ENCODE measurements around the gene CRISPLD2.

Gene CRISPLD2

DNA sequence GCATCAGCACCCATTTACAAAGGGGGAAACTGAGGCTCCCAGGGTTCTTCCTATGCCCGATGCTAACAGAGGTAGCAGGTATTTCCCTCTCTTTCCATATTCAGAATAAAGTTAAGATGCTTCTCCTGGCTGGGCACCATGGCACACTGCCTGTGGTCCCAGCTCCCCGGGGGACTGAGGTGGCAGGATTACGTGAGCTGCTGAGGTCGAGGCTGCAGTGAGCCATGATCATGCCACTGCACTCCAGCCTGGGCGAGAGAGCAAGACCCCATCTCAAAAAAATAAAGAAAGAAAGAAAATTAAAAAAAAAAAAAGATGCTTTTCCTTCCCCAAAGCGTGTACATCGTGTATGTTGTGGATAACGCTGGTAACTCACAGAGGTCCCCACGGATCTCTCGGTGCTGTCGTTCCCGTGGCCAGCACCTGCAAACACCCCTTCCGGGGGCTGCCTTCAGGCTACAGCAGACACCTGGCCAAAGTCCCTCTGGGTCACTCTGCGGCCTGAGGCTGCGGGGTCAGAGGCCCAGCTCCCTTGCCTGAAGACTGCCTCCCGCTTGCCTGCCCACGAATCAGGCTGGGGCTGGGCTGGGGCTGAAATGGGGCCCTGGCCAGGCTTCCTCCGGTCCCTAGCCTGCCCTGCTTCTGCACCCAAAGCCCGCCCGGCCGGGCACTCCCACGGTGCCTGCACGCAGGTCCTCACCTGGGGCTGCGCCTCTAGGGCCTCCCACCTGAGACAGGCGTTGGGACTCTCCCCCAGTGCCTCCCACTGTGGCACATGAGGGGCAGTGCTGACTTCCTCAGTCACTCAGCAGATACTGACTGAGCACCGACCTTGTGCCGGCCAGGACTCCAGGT is 128.4 kb downstream of the CRISPLD2 start:
- Histone ChIP-seq H3K4me3 (ENCODE audit: low read length) (no peak overlapping the region), H3K36me3 (ENCODE audit: control insufficient read depth, low read depth, low read length) (no peaks in the 10 kb centered on the region), H3K27me3 (ENCODE audit: control insufficient read depth, insufficient read depth, low read length) (no peaks in the 10 kb centered on the region), H3K9ac (ENCODE audit: low read length) (no peak overlapping the region), H3K27ac (ENCODE audit: low read length) (no peak overlapping the region), H3K9me3 (ENCODE audit: control insufficient read depth, low read depth, low read length) (no peaks in the 10 kb centered on the region), H3K4me1 (ENCODE audit: control insufficient read depth, low read depth, low read length) (no peaks in the 10 kb centered on the region)

DNA sequence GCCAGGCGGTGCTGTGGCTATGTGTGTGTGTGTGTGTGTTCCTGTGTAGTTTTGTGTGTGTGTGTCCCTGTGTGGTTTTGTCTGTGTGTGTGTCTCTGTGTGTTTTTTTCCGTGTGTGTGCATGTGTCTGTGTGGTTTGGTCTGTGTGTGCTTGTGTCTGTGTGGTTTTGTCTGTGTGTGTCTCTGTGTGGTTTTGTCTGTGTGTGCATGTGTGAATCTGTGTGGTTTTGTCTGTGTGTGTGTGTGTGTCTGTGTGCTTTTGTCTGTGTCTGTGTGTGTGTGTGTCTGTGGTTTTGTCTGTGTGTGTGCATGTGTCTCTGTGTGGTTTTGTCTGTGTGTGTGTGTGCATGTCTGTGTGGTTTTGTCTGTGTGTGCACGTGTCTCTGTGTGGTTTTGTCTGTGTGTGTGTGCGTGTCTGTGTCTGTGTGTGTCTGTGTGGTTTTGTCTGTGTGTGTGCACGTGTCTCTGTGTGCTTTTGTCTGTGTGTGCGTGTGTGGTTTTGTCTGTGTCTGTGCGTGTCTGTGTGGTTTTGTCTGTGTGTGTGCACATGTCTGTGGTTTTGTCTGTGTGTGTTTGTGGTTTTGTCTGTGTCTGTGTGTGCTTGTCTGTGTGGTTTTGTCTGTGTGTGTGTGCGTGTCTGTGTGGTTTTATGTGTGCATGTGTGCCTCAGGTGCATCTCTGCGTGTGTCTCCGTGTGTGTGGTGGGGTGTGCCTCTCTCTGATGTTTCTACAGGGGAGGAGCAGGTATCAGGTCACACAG is 129.2 kb downstream of the CRISPLD2 start:
- Histone ChIP-seq H3K9me3 (ENCODE audit: control insufficient read depth, low read depth, low read length) (no peaks in the 10 kb centered on the region), H3K4me3 (ENCODE audit: low read length) (no peak overlapping the region), H3K9ac (ENCODE audit: low read length) (no peak overlapping the region), H3K4me1 (ENCODE audit: control insufficient read depth, low read depth, low read length) (no peaks in the 10 kb centered on the region), H3K27me3 (ENCODE audit: control insufficient read depth, insufficient read depth, low read length) (no peaks in the 10 kb centered on the region), H3K36me3 (ENCODE audit: control insufficient read depth, low read depth, low read length) (no peaks in the 10 kb centered on the region), H3K27ac (ENCODE audit: low read length) (no peak overlapping the region)

DNA sequence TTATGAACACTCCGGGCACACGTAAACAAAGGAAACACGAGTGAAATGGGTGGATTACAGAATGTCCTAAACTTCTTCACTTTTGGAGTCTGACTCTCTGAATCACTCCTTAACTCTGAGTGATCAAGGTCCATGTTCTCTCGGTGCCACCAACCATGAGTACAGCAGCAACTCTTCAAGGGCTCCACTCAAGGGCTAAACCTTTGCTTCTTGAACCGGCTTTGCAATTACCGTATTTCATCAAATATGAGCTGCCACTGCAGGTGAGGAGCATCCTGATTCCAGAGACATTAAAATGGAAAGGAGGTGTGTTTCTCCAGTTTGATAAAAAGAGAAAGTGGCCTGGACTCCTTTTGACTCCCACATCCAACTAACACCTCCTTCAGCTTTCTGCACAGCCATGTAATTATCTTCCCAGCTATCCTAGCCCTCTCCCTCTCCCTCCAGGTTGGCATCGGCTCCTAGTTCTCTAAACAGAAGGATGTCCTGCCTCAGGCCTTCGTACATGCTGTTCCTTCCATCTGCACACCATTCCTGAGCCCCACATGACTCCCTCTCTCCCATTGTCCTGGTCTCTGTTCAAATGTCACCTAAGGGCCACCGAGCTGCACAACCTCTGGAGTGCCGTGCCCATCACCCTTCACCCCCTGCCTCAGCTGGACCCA is 130.1 kb downstream of the CRISPLD2 start:
- Histone ChIP-seq H3K36me3 (ENCODE audit: control insufficient read depth, low read depth, low read length) (no peaks in the 10 kb centered on the region), H3K9me3 (ENCODE audit: control insufficient read depth, low read depth, low read length) (no peaks in the 10 kb centered on the region), H3K4me3 (ENCODE audit: low read length) (no peak overlapping the region), H3K27ac (ENCODE audit: low read length) (no peak overlapping the region), H3K4me1 (ENCODE audit: control insufficient read depth, low read depth, low read length) (no peaks in the 10 kb centered on the region), H3K9ac (ENCODE audit: low read length) (no peak overlapping the region), H3K27me3 (ENCODE audit: control insufficient read depth, insufficient read depth, low read length) (no peaks in the 10 kb centered on the region)

DNA sequence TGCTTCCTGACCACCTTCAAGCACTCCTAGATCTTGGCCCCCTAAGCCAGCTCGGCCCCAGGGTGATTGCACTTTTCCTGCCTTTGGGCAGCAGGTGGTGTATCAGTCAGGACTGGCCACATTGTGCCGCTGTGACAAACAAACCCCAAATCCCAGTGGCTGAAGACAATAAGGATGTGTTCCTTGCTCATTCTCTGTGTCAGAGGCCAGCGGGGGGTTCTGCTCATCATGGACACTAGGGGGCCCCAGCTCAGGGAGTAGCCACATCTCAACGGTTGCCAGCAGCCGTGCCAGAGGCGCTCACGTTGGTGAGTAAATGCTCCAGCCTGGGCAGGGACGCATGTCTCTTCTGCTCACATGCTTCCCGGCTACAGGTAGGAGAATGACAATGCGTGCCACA is 131.1 kb downstream of the CRISPLD2 start:
- no peaks in the 10 kb centered on the region for H3K4me1 ChIP-seq (ENCODE audit: control insufficient read depth, low read depth, low read length)
- no peaks in the 10 kb centered on the region for H3K9me3 ChIP-seq (ENCODE audit: control insufficient read depth, low read depth, low read length)
- no peaks in the 10 kb centered on the region for H3K36me3 ChIP-seq (ENCODE audit: control insufficient read depth, low read depth, low read length)
- H3K4me3 ChIP-seq (ENCODE audit: low read length): no peak overlapping the region
- no peak overlapping the region for H3K27ac ChIP-seq (ENCODE audit: low read length)
- no peak overlapping the region for H3K9ac ChIP-seq (ENCODE audit: low read length)
- H3K27me3 ChIP-seq (ENCODE audit: control insufficient read depth, insufficient read depth, low read length): no peaks in the 10 kb centered on the region

DNA sequence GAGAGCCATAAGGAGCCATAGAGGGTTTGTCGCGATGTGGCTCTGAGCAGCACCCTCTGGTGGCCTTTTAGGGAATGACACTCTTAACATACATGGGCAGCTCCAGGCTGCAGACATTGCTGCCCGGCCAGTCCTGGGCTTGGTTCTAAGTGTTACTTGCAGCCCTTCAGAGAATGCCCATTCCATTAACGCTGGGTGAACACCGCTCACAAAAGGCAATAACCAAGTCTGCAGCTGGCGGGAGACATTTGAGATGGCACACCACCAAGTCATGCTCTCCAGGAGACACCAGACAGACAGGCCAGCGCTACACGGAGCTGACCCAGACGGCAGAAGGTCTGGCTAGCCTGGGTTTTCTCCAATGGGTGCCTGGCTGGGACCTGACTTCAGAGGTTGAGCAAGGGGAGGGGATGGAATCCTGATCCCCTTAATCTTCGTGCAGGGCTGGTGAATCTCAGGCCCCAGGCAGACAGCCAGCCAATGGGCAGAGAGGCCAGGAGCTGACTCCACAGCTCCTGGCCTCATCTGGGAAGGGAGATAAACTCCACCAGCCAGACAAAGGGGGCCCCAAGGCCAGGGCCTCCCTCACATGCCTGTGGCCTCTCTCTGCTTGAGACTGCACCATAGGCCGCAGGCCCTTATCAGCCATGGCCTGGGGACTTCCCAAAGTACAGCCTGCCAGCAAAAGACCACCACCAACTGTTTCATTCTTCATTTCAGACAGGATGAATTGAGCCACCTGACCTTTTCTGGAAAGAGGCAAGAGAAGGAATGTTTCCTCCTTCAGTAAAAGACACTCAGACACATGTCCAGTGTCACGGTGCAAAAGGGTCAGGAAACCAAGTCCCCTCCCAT is 132.8 kb downstream of the CRISPLD2 start:
- Histone ChIP-seq H3K36me3 (ENCODE audit: control insufficient read depth, low read depth, low read length) (no peaks in the 10 kb centered on the region), H3K27me3 (ENCODE audit: control insufficient read depth, insufficient read depth, low read length) (no peaks in the 10 kb centered on the region), H3K27ac (ENCODE audit: low read length) (no peak overlapping the region), H3K4me3 (ENCODE audit: low read length) (no peak overlapping the region), H3K9ac (ENCODE audit: low read length) (no peak overlapping the region), H3K4me1 (ENCODE audit: control insufficient read depth, low read depth, low read length) (no peaks in the 10 kb centered on the region), H3K9me3 (ENCODE audit: control insufficient read depth, low read depth, low read length) (no peaks in the 10 kb centered on the region)

DNA sequence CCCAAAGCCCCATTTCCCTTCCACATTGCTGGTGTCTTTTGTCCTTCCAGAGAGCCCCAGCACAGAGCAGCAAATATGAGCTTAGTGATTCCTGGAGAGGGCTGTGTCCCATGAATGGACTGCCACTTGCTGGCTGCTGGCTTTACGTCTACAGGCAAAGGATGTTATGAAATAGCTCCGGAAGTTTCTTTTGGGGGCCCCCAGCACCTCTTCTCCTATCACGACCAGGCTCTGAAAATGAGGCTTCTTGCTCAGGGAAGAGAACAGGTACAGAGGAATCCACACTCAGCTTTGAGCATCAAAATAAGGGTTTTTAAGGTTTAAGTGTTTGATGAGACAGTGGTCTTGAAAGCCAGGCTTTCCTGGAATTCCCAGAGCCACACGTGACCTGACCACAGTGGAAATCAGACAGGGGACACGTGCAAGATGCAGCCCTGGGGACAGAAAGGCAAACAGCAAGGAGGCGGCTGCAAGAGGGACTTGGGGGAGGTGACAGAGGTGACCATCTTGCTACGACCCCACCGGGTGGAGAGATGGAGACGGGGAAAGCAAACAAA is 133.5 kb downstream of the CRISPLD2 start:
- H3K27ac ChIP-seq (ENCODE audit: low read length): no peak overlapping the region
- H3K27me3 ChIP-seq (ENCODE audit: control insufficient read depth, insufficient read depth, low read length): no peaks in the 10 kb centered on the region
- no peak overlapping the region for H3K4me3 ChIP-seq (ENCODE audit: low read length)

DNA sequence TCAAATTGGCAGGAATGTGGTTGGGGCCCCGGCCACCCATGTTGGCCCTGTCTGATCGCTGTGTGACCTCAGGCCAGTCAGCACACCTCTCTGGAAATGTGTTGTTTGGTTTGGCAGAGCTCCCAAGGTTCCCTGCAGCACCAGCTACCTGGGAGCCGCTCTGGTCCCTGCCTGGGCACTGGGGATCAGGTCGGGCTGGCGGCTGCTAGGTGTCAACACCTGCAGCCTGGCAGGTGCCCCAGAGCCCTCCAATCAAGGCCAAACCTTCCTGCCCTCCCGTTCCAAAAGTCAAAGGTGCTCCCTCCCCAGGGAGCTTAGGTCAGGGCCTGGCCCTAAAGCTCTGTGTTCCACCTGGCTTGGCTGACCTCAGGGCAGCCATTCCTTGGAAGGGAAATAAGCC is 135.6 kb downstream of the CRISPLD2 start:
- no peaks in the 10 kb centered on the region for H3K36me3 ChIP-seq (ENCODE audit: control insufficient read depth, low read depth, low read length)
- no peak overlapping the region for H3K9ac ChIP-seq (ENCODE audit: low read length)
- no peaks in the 10 kb centered on the region for H3K9me3 ChIP-seq (ENCODE audit: control insufficient read depth, low read depth, low read length)
- no peaks in the 10 kb centered on the region for H3K4me1 ChIP-seq (ENCODE audit: control insufficient read depth, low read depth, low read length)
- H3K4me3 ChIP-seq (ENCODE audit: low read length): no peak overlapping the region
- no peak overlapping the region for H3K27ac ChIP-seq (ENCODE audit: low read length)
- no peaks in the 10 kb centered on the region for H3K27me3 ChIP-seq (ENCODE audit: control insufficient read depth, insufficient read depth, low read length)

More for the DNA sequence above, 133.5 kb downstream of the CRISPLD2 start:
- no peaks in the 10 kb centered on the region for H3K9me3 ChIP-seq (ENCODE audit: control insufficient read depth, low read depth, low read length)
- H3K9ac ChIP-seq (ENCODE audit: low read length): no peak overlapping the region
- H3K4me1 ChIP-seq (ENCODE audit: control insufficient read depth, low read depth, low read length): no peaks in the 10 kb centered on the region
- H3K36me3 ChIP-seq (ENCODE audit: control insufficient read depth, low read depth, low read length): no peaks in the 10 kb centered on the region

DNA sequence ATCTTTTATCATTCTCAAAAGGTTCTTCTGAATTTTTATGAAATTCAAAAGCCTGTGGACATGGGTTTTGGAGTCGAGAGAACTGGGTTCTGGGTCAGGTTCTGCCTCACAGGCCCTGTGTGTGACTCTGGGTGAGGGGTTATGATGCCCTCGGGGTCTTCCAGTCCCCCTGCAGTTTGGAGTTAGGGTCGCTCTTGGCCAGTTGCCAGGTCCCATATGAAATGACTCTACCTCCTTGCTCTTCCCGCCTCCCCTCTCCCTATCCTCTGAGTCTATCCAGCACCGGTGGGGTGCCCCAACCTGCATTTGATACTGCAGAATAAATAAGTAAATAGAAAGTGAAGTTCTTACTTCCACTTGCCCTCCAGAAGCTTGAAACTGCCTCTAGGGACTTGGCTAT is 137.4 kb downstream of the CRISPLD2 start:
- no peaks in the 10 kb centered on the region for H3K36me3 ChIP-seq (ENCODE audit: control insufficient read depth, low read depth, low read length)
- H3K9me3 ChIP-seq (ENCODE audit: control insufficient read depth, low read depth, low read length): no peaks in the 10 kb centered on the region
- no peaks in the 10 kb centered on the region for H3K4me1 ChIP-seq (ENCODE audit: control insufficient read depth, low read depth, low read length)
- no peaks in the 10 kb centered on the region for H3K27me3 ChIP-seq (ENCODE audit: control insufficient read depth, insufficient read depth, low read length)
- H3K4me3 ChIP-seq (ENCODE audit: low read length): no peak overlapping the region
- H3K27ac ChIP-seq (ENCODE audit: low read length): no peak overlapping the region
- H3K9ac ChIP-seq (ENCODE audit: low read length): no peak overlapping the region

DNA sequence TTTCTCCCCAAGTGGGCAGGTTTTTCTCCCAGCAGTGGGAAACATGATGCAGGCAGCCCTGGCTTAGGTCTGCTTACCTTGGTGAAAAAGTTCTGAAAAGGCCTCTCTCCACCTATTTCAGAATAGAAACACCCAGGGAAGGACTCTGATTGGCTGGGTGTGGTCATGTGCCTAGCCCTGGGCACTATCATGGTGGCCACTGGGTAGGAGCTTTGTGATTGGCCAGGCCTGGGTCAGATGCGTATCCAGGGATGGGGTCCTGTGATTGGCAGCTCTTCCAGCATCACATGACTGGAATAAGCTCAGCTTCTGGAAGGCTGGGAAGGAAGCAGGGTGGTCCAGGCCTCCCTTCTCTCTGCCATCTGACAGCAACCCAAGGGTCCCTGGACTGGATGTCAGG is 138.0 kb downstream of the CRISPLD2 start:
- Histone ChIP-seq H3K27ac (ENCODE audit: low read length) (no peak overlapping the region), H3K9me3 (ENCODE audit: control insufficient read depth, low read depth, low read length) (no peaks in the 10 kb centered on the region), H3K4me3 (ENCODE audit: low read length) (no peak overlapping the region), H3K4me1 (ENCODE audit: control insufficient read depth, low read depth, low read length) (no peaks in the 10 kb centered on the region), H3K27me3 (ENCODE audit: control insufficient read depth, insufficient read depth, low read length) (no peaks in the 10 kb centered on the region), H3K9ac (ENCODE audit: low read length) (no peak overlapping the region), H3K36me3 (ENCODE audit: control insufficient read depth, low read depth, low read length) (no peaks in the 10 kb centered on the region)

Data from iPS-18a (cell line).